GM23338 (cell line): ENCODE data around the gene EDA2R. TPM values are rescaled to one million over a fixed set of nuclear protein-coding genes. Genes with fewer than 3 reads are reported as not detected.

Experiments
- ATAC-seq: fragments of 200-7000 bp; cut with Tn5 transposase; 3 replicates; pipeline ENCODE4 v1.9.1; 2020
- DNase-seq: peaks from one replicate; pipeline ENCODE4 v3.0.0-alpha.2; 2015; ENCODE audit warnings: low spot score
- H2AFZ ChIP-seq: fragments of 200-600 bp; sonication (generic); 2 replicates; pipeline ENCODE4 v1.8.0; 2016; ENCODE audit warnings: antibody characterized with exemption, mild to moderate bottlenecking, moderate library complexity
- H3F3A ChIP-seq: fragments of 200-600 bp; sonication (generic); replicated peaks from 2 replicates; pipeline ENCODE4 v1.8.0; 2017; ENCODE audit warnings: antibody characterized with exemption, mixed run types, low read depth
- H3K27ac ChIP-seq: fragments of 200-600 bp; sonication (generic); 2 replicates; pipeline ENCODE4 v1.6.1; 2016; ENCODE audit warnings: low read depth
- H3K27me3 ChIP-seq: fragments of 200-600 bp; sonication (generic); 2 replicates; pipeline ENCODE4 v1.8.0; 2016; ENCODE audit warnings: mild to moderate bottlenecking, mixed run types, moderate library complexity; ENCODE audit not compliant: insufficient read depth
- H3K36me3 ChIP-seq: fragments of 200-600 bp; sonication (generic); 2 replicates; pipeline ENCODE4 v1.8.0; 2016; ENCODE audit warnings: mild to moderate bottlenecking; ENCODE audit not compliant: insufficient read depth
- H3K4me1 ChIP-seq: fragments of 200-600 bp; sonication (generic); 2 replicates; pipeline ENCODE4 v1.8.0; 2016; ENCODE audit warnings: mild to moderate bottlenecking, moderate library complexity; ENCODE audit not compliant: insufficient read depth
- H3K4me2 ChIP-seq: fragments of 200-600 bp; sonication (generic); 2 replicates; pipeline ENCODE4 v1.7.1; 2017; ENCODE audit warnings: mixed run types
- H3K4me3 ChIP-seq: fragments of 200-600 bp; sonication (generic); 2 replicates; pipeline ENCODE4 v1.6.1; 2016; ENCODE audit warnings: mixed run types
- H3K79me2 ChIP-seq: fragments of 200-600 bp; sonication (generic); replicated peaks from 2 replicates; pipeline ENCODE4 v1.8.0; 2017; ENCODE audit warnings: mild to moderate bottlenecking; ENCODE audit not compliant: insufficient read depth
- H3K9me2 ChIP-seq: fragments of 200-600 bp; sonication (generic); 2 replicates; pipeline ENCODE4 v1.8.0; 2017; ENCODE audit not compliant: insufficient read depth
- H4K20me1 ChIP-seq: fragments of 200-600 bp; sonication (generic); replicated peaks from 2 replicates; pipeline ENCODE4 v1.8.0; 2017; ENCODE audit warnings: mild to moderate bottlenecking; ENCODE audit not compliant: insufficient read depth
- H3K27ac Mint-ChIP-seq: 2 replicates; pipeline ENCODE4 v1.8.0; 2020; ENCODE audit warnings: inconsistent platforms, mild to moderate bottlenecking, moderate library complexity, mixed read lengths
- H3K27me3 Mint-ChIP-seq: 3 replicates; pipeline ENCODE4 v1.8.0; 2022; ENCODE audit warnings: low read depth, mild to moderate bottlenecking, moderate library complexity, mixed read lengths, inconsistent platforms; ENCODE audit not compliant: insufficient read depth, poor library complexity
- H3K36me3 Mint-ChIP-seq: 3 replicates; pipeline ENCODE4 v1.8.0; 2021; ENCODE audit warnings: low read depth, mild to moderate bottlenecking, inconsistent platforms, moderate library complexity, mixed read lengths
- H3K4me1 Mint-ChIP-seq: 3 replicates; pipeline ENCODE4 v1.8.0; 2020; ENCODE audit warnings: mild to moderate bottlenecking, inconsistent platforms, mixed read lengths
- H3K4me3 Mint-ChIP-seq: 3 replicates; pipeline ENCODE4 v1.8.0; 2021; ENCODE audit warnings: moderate library complexity, mild to moderate bottlenecking, inconsistent platforms, mixed read lengths
- H3K9me3 Mint-ChIP-seq: 3 replicates; pipeline ENCODE4 v1.8.0; 2020; ENCODE audit warnings: moderate library complexity, mild to moderate bottlenecking, inconsistent platforms, mixed read lengths
- CREB1 ChIP-seq: fragments of 250-450 bp; sonication (Bioruptor Pico); IDR thresholded peaks from 2 replicates; pipeline ENCODE4 v1.5.0; 2020; ENCODE audit warnings: low read depth, mild to moderate bottlenecking, moderate library complexity
- CTCF ChIP-seq, 2 experiments: fragments of 200-600 bp in 1 of 2; sonication (generic) in 1 of 2; conservative IDR thresholded peaks; 2 replicates each; pipeline versions ENCODE4 v1.5.1 to v1.6.1; 2016 to 2017; ENCODE audit warnings: antibody characterized with exemption in 2 of 2, low read depth in 2 of 2, mild to moderate bottlenecking in 2 of 2, moderate library complexity in 1 of 2
- ETS1 ChIP-seq: IDR thresholded peaks from 2 replicates; pipeline ENCODE4 v1.6.1; 2016; ENCODE audit warnings: antibody characterized with exemption
- EZH2 ChIP-seq: fragments of 200-600 bp; sonication (generic); IDR thresholded peaks from one replicate; pipeline ENCODE4 v1.8.0; 2017; ENCODE audit warnings: antibody characterized with exemption, mild to moderate bottlenecking, low read depth; ENCODE audit not compliant: unreplicated experiment
- EZH2phosphoT487 ChIP-seq: fragments of 200-600 bp; sonication (generic); IDR thresholded peaks from one replicate; pipeline ENCODE4 v1.8.1; 2018; ENCODE audit warnings: antibody characterized with exemption; ENCODE audit not compliant: unreplicated experiment
- JUNB ChIP-seq: IDR thresholded peaks from one replicate; pipeline ENCODE4 v1.6.1; 2016; ENCODE audit warnings: antibody characterized with exemption; ENCODE audit not compliant: unreplicated experiment
- NANOG ChIP-seq: IDR thresholded peaks from 2 replicates; pipeline ENCODE4 v1.6.1; 2016; ENCODE audit warnings: antibody characterized with exemption, borderline replicate concordance
- POLR2AphosphoS5 ChIP-seq: IDR thresholded peaks from 2 replicates; pipeline ENCODE4 v1.6.1; 2016; ENCODE audit warnings: antibody characterized with exemption, low read depth
- REST ChIP-seq: IDR thresholded peaks from one replicate; pipeline ENCODE4 v1.6.1; 2018; ENCODE audit warnings: antibody characterized with exemption; ENCODE audit not compliant: unreplicated experiment
- STAT1 ChIP-seq: IDR thresholded peaks from one replicate; pipeline ENCODE4 v1.6.1; 2016; ENCODE audit warnings: antibody characterized with exemption; ENCODE audit not compliant: unreplicated experiment
- ZNF114 ChIP-seq: fragments of 250-450 bp; sonication (Bioruptor Pico); IDR thresholded peaks from 2 replicates; pipeline ENCODE4 v1.5.0; 2020; ENCODE audit warnings: mild to moderate bottlenecking, moderate library complexity
- ZNF331 ChIP-seq: fragments of 250-450 bp; sonication (Bioruptor Pico); IDR thresholded peaks from 2 replicates; pipeline ENCODE4 v1.5.0; 2020; ENCODE audit warnings: low read depth, mild to moderate bottlenecking, moderate library complexity
- ZNF462 ChIP-seq: fragments of 250-450 bp; sonication (Bioruptor Pico); IDR thresholded peaks from 2 replicates; pipeline ENCODE4 v1.5.0; 2020; ENCODE audit warnings: mild to moderate bottlenecking, moderate library complexity
- polyA plus RNA-seq: library from polyadenylated mRNA; unstranded; fragments of >200 nt; fragmentation: Nextera tagmentation; extraction: Ambion mirVana; gene quantifications from 2 replicates; pipeline ENCODE4 v1.2.1, GENCODE V29; 2016
- total RNA-seq: library from RNA; depleted of rRNA; stranded (reverse); fragments of >200 nt; shearing (Covaris generic); gene quantifications from 2 replicates; pipeline ENCODE4 v1.2.3, GENCODE V29; 2014

EDA2R gene
- total and polyA plus RNA-seq, 2 experiments from 2014 or later = 6.0 to 9.6 TPM

- Mint-ChIP-seq H3K4me3 (no peak overlapping the region), H3K9me3 (peaks cover 3% of the 10 kb centered on the region; the same call in 2 of the 3 replicates)
These were observed 45.3 kb upstream of the EDA2R start for GRCh38 chrX:66684196-66684595.

More at GRCh38 chrX:66684196-66684595, 45.3 kb upstream of the EDA2R start:
- Histone ChIP-seq H3K36me3 (no peaks in the 10 kb centered on the region), H3K9me2 (no peaks in the 10 kb centered on the region), H3K27me3 (no peaks in the 10 kb centered on the region), H3K4me1 (peaks cover 4% of the 10 kb centered on the region; the same call in 1 of the 2 replicates), H3K79me2 (no peaks in the 10 kb centered on the region), H3K27ac (no peak overlapping the region), H3K4me2 (no peak overlapping the region), H2AFZ (no peak overlapping the region), H4K20me1 (no peaks in the 10 kb centered on the region), H3K4me3 (no peak overlapping the region), H3F3A (no peaks in the 10 kb centered on the region)
- no peak for ATAC-seq
- Mint-ChIP-seq H3K4me1 (no peaks in the 10 kb centered on the region), H3K36me3 (no peaks in the 10 kb centered on the region), H3K27me3 (no peaks in the 10 kb centered on the region), H3K27ac (no peak overlapping the region)
- no peak for DNase-seq
- TF ChIP-seq ETS1 (no peak), CTCF (conservative IDR thresholded peaks at IDR 0.05; ENCODE audit: low read depth in 2 of 2) (no peak), STAT1 (no peak), NANOG (no peak), JUNB (no peak), ZNF114 (CRISPR knock-in tag) (no peak), EZH2phosphoT487 (no peak), ZNF462 (CRISPR knock-in tag) (no peak), REST (no peak), POLR2AphosphoS5 (no peak), CREB1 (no peak), ZNF331 (CRISPR knock-in tag) (no peak), EZH2 (no peak)
